ENCODE measurements around the gene CST6.
A peak's percentile ranks its signal among the peaks of the same experiment; 100 is the strongest.
"Not testable (repeated sequence)": the region's sequence is repeated elsewhere in the genome, so short reads cannot be mapped to it uniquely, and the experiment has no call there.

The CST6 gene

GRCh38 chr11:65987336-65987735, 24.5 kb upstream of the CST6 start:
- no peak for DNase-seq

GRCh38 chr11:65988791-65989592, 22.8 kb upstream of the CST6 start:
- peak; percentile 94 for DNase-seq

- no peak for DNase-seq
Measured at GRCh38 chr11:65992056-65992455, 19.8 kb upstream of the CST6 start.

- no peak for DNase-seq
Measured at GRCh38 chr11:65997286-65997685, 14.5 kb upstream of the CST6 start.

- DNase-seq, result peak; percentile 91
Measured at GRCh38 chr11:66001942-66002647, 9.7 kb upstream of the CST6 start, which contains the start of the genes BANF1 and EIF1AD. TSS of gene BANF1 (plus strand) at chr11:66002503. CDS start at chr11:66003251, 748 bp downstream. TSS of gene EIF1AD (minus strand) at chr11:66002157. CDS start at chr11:66000389, 1,768 bp downstream.

- peak; percentile 78 for DNase-seq
Measured at GRCh38 chr11:66002648-66003225, 9.1 kb upstream of the CST6 start.

GRCh38 chr11:66003291-66003690, 8.5 kb upstream of the CST6 start:
- DNase-seq, result no peak

- no peak for DNase-seq
Measured at GRCh38 chr11:66004186-66004585, 7.6 kb upstream of the CST6 start.

GRCh38 chr11:66006134-66006890, 5.5 kb upstream of the CST6 start:
- no peak for DNase-seq

- no peak for DNase-seq
Measured at GRCh38 chr11:66006891-66007176, 5.0 kb upstream of the CST6 start.

- DNase-seq, result no peak
Measured at GRCh38 chr11:66007201-66007634, 4.6 kb upstream of the CST6 start.

GRCh38 chr11:66008095-66008467, 3.7 kb upstream of the CST6 start:
- DNase-seq, result no peak

GRCh38 chr11:66008468-66009101, 3.2 kb upstream of the CST6 start:
- DNase-seq, result no peak

- DNase-seq, result not testable (repeated sequence)
Measured at GRCh38 chr11:66010036-66010435, 1.8 kb upstream of the CST6 start.

- DNase-seq, result no peak
Measured at GRCh38 chr11:66011239-66011784, 496 bp upstream of the CST6 start.

- no peak for DNase-seq
Measured at GRCh38 chr11:66012371-66012945, 650 bp downstream of the CST6 start.

- DNase-seq, result no peak
Measured at GRCh38 chr11:66012946-66013761, 1.3 kb downstream of the CST6 start.

- no peak for DNase-seq
Measured at GRCh38 chr11:66013762-66014100, 1.9 kb downstream of the CST6 start.

- DNase-seq, result no peak
Measured at GRCh38 chr11:66014804-66015453, 3.1 kb downstream of the CST6 start.

- DNase-seq, result no peak
Measured at GRCh38 chr11:66015454-66015881, 3.7 kb downstream of the CST6 start.
